ENCODE data around the gene LMNTD2. TPM values are rescaled to one million over a fixed set of nuclear protein-coding genes. Genes with fewer than 3 reads are reported as not detected.

The LMNTD2 gene
- total RNA-seq, 1 experiment from 2014 or later = 6.1 TPM

GRCh38 chr11:550746-551085 is 9.8 kb downstream of the LMNTD2 start:
- BruUV-seq (replicated peaks) = no TSS peak
- CTCF ChIA-PET = interaction anchor here (0.6 to 0.7 kb wide), 2 partner anchors 28 to 32 kb away, joined by 3 read pairs; no protein-coding TSS in a partner anchor
- Mint-ChIP-seq H3K36me3 (ENCODE audit: insufficient read depth, unreplicated experiment) (no peaks in the 10 kb centered on the region), H3K4me3 (ENCODE audit: unreplicated experiment) (no peak overlapping the region), H3K27me3 (ENCODE audit: insufficient read depth, unreplicated experiment) (no peaks in the 10 kb centered on the region), H3K4me1 (ENCODE audit: insufficient read depth, unreplicated experiment) (no peaks in the 10 kb centered on the region), H3K27ac (ENCODE audit: low read depth, unreplicated experiment) (no peak overlapping the region), H3K9me3 (ENCODE audit: unreplicated experiment) (no peaks in the 10 kb centered on the region)
- TF ChIP-seq CTCF (IDR thresholded peaks at IDR 0.05; ENCODE audit: unreplicated experiment) = no peak
- intact Hi-C loops (cut with micrococcal nuclease) = no loop called here
- no peak for DNase-seq (ENCODE audit: unreplicated experiment)
- POLR2A ChIA-PET = no interaction called here

GRCh38 chr11:550021-550745 is 10.4 kb downstream of the LMNTD2 start:
- Mint-ChIP-seq H3K4me1 (ENCODE audit: insufficient read depth, unreplicated experiment) (no peaks in the 10 kb centered on the region), H3K27ac (ENCODE audit: low read depth, unreplicated experiment) (no peak overlapping the region), H3K9me3 (ENCODE audit: unreplicated experiment) (no peaks in the 10 kb centered on the region), H3K4me3 (ENCODE audit: unreplicated experiment) (no peak overlapping the region), H3K36me3 (ENCODE audit: insufficient read depth, unreplicated experiment) (no peaks in the 10 kb centered on the region), H3K27me3 (ENCODE audit: insufficient read depth, unreplicated experiment) (no peaks in the 10 kb centered on the region)
- ChIA-PET POLR2A (no interaction called here), CTCF (interaction anchor here (0.6 to 0.7 kb wide), 2 partner anchors 28 to 31 kb away, joined by 3 read pairs; no protein-coding TSS in a partner anchor)
- no peak for TF ChIP-seq CTCF (IDR thresholded peaks at IDR 0.05; ENCODE audit: unreplicated experiment)
- intact Hi-C loops (cut with micrococcal nuclease) = no loop called here
- DNase-seq (ENCODE audit: unreplicated experiment) = no peak
- BruUV-seq (replicated peaks) = no TSS peak

- H3K36me3 Mint-ChIP-seq (ENCODE audit: insufficient read depth, unreplicated experiment) = no peaks in the 10 kb centered on the region
- ChIA-PET POLR2A (interaction anchor here (1.0 kb wide), 1 partner anchor 13 kb away, joined by 5 read pairs; the partner anchor contains the start of gene HRAS), CTCF (no interaction called here)
- no peak overlapping the region for H3K27ac Mint-ChIP-seq (ENCODE audit: low read depth, unreplicated experiment)
- H3K4me3 Mint-ChIP-seq (ENCODE audit: unreplicated experiment) = no peak overlapping the region
- intact Hi-C loops (cut with micrococcal nuclease) = no loop called here
- H3K27me3 Mint-ChIP-seq (ENCODE audit: insufficient read depth, unreplicated experiment) = no peaks in the 10 kb centered on the region
- no peaks in the 10 kb centered on the region for H3K9me3 Mint-ChIP-seq (ENCODE audit: unreplicated experiment)
- BruUV-seq (replicated peaks) = no TSS peak
- H3K4me1 Mint-ChIP-seq (ENCODE audit: insufficient read depth, unreplicated experiment) = no peaks in the 10 kb centered on the region
- TF ChIP-seq CTCF (IDR thresholded peaks at IDR 0.05; ENCODE audit: unreplicated experiment) = no peak
- DNase-seq (ENCODE audit: unreplicated experiment) = no peak
Measured at GRCh38 chr11:548700-549603, 11.6 kb downstream of the LMNTD2 start.

- H3K4me3 Mint-ChIP-seq (ENCODE audit: unreplicated experiment) = no peak overlapping the region
- no peaks in the 10 kb centered on the region for H3K4me1 Mint-ChIP-seq (ENCODE audit: insufficient read depth, unreplicated experiment)
- no peaks in the 10 kb centered on the region for H3K9me3 Mint-ChIP-seq (ENCODE audit: unreplicated experiment)
- intact Hi-C loops (cut with micrococcal nuclease) = no loop called here
- H3K27ac Mint-ChIP-seq (ENCODE audit: low read depth, unreplicated experiment) = no peak overlapping the region
- ChIA-PET POLR2A (interaction anchor here (0.7 to 1.3 kb wide), 4 partner anchors 9 to 152 kb away, joined by 3 to 4 read pairs (median 3); no protein-coding TSS in a partner anchor), CTCF (interaction anchor here (0.7 to 1.4 kb wide), 3 partner anchors 9 to 26 kb away, joined by 3 to 6 read pairs (median 4); partner anchors contain the start of gene HRAS)
- no TSS peak for BruUV-seq (replicated peaks)
- H3K27me3 Mint-ChIP-seq (ENCODE audit: insufficient read depth, unreplicated experiment) = no peaks in the 10 kb centered on the region
- DNase-seq (ENCODE audit: unreplicated experiment) = no peak
- peaks cover 5% of the 10 kb centered on the region for H3K36me3 Mint-ChIP-seq (ENCODE audit: insufficient read depth, unreplicated experiment)
- no peak for TF ChIP-seq CTCF (IDR thresholded peaks at IDR 0.05; ENCODE audit: unreplicated experiment)
Measured at GRCh38 chr11:545171-545570, 15.4 kb downstream of the LMNTD2 start.
